GM08714 (cell line): ENCODE results near the gene AOPEP.

Source experiments
- H3K4me3 ChIP-seq: fragments of 200-500 bp; sonication (Bioruptor generic); 2 replicates; pipeline ENCODE4 v1.5.1; 2014; ENCODE audit warnings: mild to moderate bottlenecking, low read length, inconsistent platforms
- ZNF274 ChIP-seq: IDR thresholded peaks from 2 replicates; pipeline ENCODE4 v1.6.1; 2012; ENCODE audit warnings: mild to moderate bottlenecking, low read depth, low read length

Gene AOPEP

GRCh38 chr9:95084254-95084934 is 357.9 kb downstream of the AOPEP start:
- no peak overlapping the region for H3K4me3 ChIP-seq
- no peak for TF ChIP-seq ZNF274

GRCh38 chr9:95085036-95085770 is 358.7 kb downstream of the AOPEP start:
- TF ChIP-seq ZNF274 = no peak
- no peak overlapping the region for H3K4me3 ChIP-seq

- no peak overlapping the region for H3K4me3 ChIP-seq
- TF ChIP-seq ZNF274 = no peak
Measured at GRCh38 chr9:95085861-95086563, 359.5 kb downstream of the AOPEP start.

GRCh38 chr9:95086564-95086955 is 360.1 kb downstream of the AOPEP start:
- no peak for TF ChIP-seq ZNF274
- H3K4me3 ChIP-seq = no peak overlapping the region

GRCh38 chr9:95087659-95088242 is 361.3 kb downstream of the AOPEP start:
- no peak overlapping the region for H3K4me3 ChIP-seq
- no peak for TF ChIP-seq ZNF274

- H3K4me3 ChIP-seq = no peak overlapping the region
- no peak for TF ChIP-seq ZNF274
Measured at GRCh38 chr9:95088421-95089161, 362.1 kb downstream of the AOPEP start.

- no peak overlapping the region for H3K4me3 ChIP-seq
- TF ChIP-seq ZNF274 = no peak
Measured at GRCh38 chr9:95089257-95090022, 362.9 kb downstream of the AOPEP start.

- H3K4me3 ChIP-seq = no peak overlapping the region
- TF ChIP-seq ZNF274 = no peak
Measured at GRCh38 chr9:95090023-95090791, 363.7 kb downstream of the AOPEP start.

- H3K4me3 ChIP-seq = no peak overlapping the region
- no peak for TF ChIP-seq ZNF274
Measured at GRCh38 chr9:95090871-95091577, 364.5 kb downstream of the AOPEP start.

GRCh38 chr9:95091601-95092261 is 365.2 kb downstream of the AOPEP start:
- no peak for TF ChIP-seq ZNF274
- H3K4me3 ChIP-seq = no peak overlapping the region

GRCh38 chr9:95092262-95093072 is 366.0 kb downstream of the AOPEP start:
- no peak for TF ChIP-seq ZNF274

More at GRCh38 chr9:95092262-95093072, 366.0 kb downstream of the AOPEP start:
- no peak overlapping the region for H3K4me3 ChIP-seq
